ENCODE measurements around the gene ARL17B.
"Not testable (repeated sequence)": the region's sequence is repeated elsewhere in the genome, so short reads cannot be mapped to it uniquely, and the experiment has no call there.

The ARL17B gene

GRCh38 chr17:46244949-46245768 lies 116.4 kb downstream of the ARL17B start:
- H3K9me3 Mint-ChIP-seq, H3K27ac Mint-ChIP-seq: not testable (repeated sequence)

GRCh38 chr17:46244339-46244913 lies 117.1 kb downstream of the ARL17B start:
- H3K9me3 Mint-ChIP-seq; intact Hi-C loops (cut with micrococcal nuclease); H3K4me1 Mint-ChIP-seq (ENCODE audit: low read depth); H3K4me3 Mint-ChIP-seq; H3K36me3 Mint-ChIP-seq (ENCODE audit: low read depth); H3K27ac Mint-ChIP-seq: not testable (repeated sequence)
- peaks cover 17% of the 10 kb centered on the region for H3K27me3 Mint-ChIP-seq

More at GRCh38 chr17:46244949-46245768, 116.4 kb downstream of the ARL17B start:
- intact Hi-C loops (cut with micrococcal nuclease); H3K4me3 Mint-ChIP-seq; H3K4me1 Mint-ChIP-seq (ENCODE audit: low read depth); H3K36me3 Mint-ChIP-seq (ENCODE audit: low read depth): not testable (repeated sequence)
- peaks cover 18% of the 10 kb centered on the region for H3K27me3 Mint-ChIP-seq

- not testable (repeated sequence) for H3K4me3 Mint-ChIP-seq, H3K9me3 Mint-ChIP-seq, H3K27ac Mint-ChIP-seq
Observed at GRCh38 chr17:46243928-46244327, 117.6 kb downstream of the ARL17B start.

DNA sequence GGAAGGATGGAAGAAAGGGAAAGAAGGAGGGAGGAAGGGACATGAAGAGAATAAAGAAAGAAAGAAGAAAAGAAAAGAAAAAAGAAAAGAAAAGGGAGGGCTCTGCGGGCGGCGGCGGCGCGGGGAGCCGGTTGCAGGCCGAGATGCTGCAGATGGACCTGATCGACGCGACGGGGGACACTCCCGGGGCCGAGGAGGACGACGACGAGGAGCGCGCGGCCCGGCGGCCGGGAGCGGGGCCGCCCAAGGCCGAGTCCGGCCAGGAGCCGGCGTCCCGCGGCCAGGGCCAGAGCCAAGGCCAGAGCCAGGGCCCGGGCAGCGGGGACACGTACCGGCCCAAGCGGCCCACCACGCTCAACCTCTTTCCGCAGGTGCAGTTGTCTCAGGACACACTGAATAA lies 118.1 kb downstream of the ARL17B start:
- H3K4me3 Mint-ChIP-seq; H3K4me1 Mint-ChIP-seq (ENCODE audit: low read depth); intact Hi-C loops (cut with micrococcal nuclease): not testable (repeated sequence)

More at GRCh38 chr17:46243928-46244327, 117.6 kb downstream of the ARL17B start:
- intact Hi-C loops (cut with micrococcal nuclease); H3K4me1 Mint-ChIP-seq (ENCODE audit: low read depth); H3K36me3 Mint-ChIP-seq (ENCODE audit: low read depth): not testable (repeated sequence)
- peaks cover 14% of the 10 kb centered on the region for H3K27me3 Mint-ChIP-seq

GRCh38 chr17:46231359-46231758 lies 130.2 kb downstream of the ARL17B start:
- H3K27me3 Mint-ChIP-seq; H3K4me3 Mint-ChIP-seq; H3K27ac Mint-ChIP-seq; H3K36me3 Mint-ChIP-seq (ENCODE audit: low read depth); H3K4me1 Mint-ChIP-seq (ENCODE audit: low read depth); H3K9me3 Mint-ChIP-seq; intact Hi-C loops (cut with micrococcal nuclease): not testable (repeated sequence)

More for the DNA sequence above, 118.1 kb downstream of the ARL17B start:
- not testable (repeated sequence) for H3K9me3 Mint-ChIP-seq; H3K27ac Mint-ChIP-seq; H3K36me3 Mint-ChIP-seq (ENCODE audit: low read depth)
- peaks cover 14% of the 10 kb centered on the region for H3K27me3 Mint-ChIP-seq

- H3K36me3 Mint-ChIP-seq (ENCODE audit: low read depth); intact Hi-C loops (cut with micrococcal nuclease); H3K4me1 Mint-ChIP-seq (ENCODE audit: low read depth); H3K27me3 Mint-ChIP-seq; H3K9me3 Mint-ChIP-seq: not testable (repeated sequence)
- Mint-ChIP-seq H3K4me3 (peak overlapping the region; percentile 82), H3K27ac (peak overlapping the region; percentile 11)
Observed at GRCh38 chr17:46225274-46225794, 136.2 kb downstream of the ARL17B start.

DNA sequence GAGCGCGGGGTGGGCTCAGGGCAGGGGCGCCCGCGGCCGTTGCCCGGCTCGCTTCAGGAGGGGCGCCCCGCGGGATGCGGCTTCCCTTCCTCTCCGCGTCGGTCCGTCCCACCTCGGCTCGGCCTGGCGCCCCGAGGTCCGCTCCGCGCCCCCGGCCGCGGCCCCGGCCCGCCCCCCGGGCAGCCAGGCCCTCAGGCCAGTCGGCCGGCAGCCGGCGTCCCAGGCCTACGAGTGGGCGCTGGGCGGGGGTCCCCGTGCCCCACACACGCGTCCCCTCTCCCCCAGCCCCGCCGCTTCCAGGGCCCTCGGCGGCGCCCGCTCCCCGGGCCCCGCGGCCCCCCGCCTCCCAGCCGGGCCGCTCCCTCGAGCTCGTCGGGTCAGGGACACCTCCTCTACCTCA lies 136.7 kb downstream of the ARL17B start:
- H3K27me3 Mint-ChIP-seq; H3K36me3 Mint-ChIP-seq (ENCODE audit: low read depth); H3K9me3 Mint-ChIP-seq; H3K4me1 Mint-ChIP-seq (ENCODE audit: low read depth); intact Hi-C loops (cut with micrococcal nuclease): not testable (repeated sequence)
- Mint-ChIP-seq H3K4me3 (peak overlapping the region; percentile 82), H3K27ac (peak overlapping the region; percentile 11)
